Peyer's patch (tissue), 4 donors: ENCODE measurements around the gene MDFIC. TPM values are rescaled to one million over a fixed set of nuclear protein-coding genes. Genes with fewer than 3 reads are reported as not detected.

Experiments
- DNase-seq, 3 donors: peaks; one replicate each; pipeline ENCODE4 v3.0.0-alpha.2; 2017 to 2019
- H3K27ac ChIP-seq, 4 donors: fragments of 200-600 bp; sonication (generic); one replicate each; pipeline ENCODE4 v1.5.1; 2016 to 2019
- H3K27me3 ChIP-seq, 2 donors: fragments of 200-600 bp; sonication (generic); one replicate each; pipeline ENCODE4 v1.5.1; 2019
- H3K36me3 ChIP-seq, 3 donors: fragments of 200-600 bp; sonication (generic); one replicate each; pipeline ENCODE4 v1.5.1; 2016 to 2019
- H3K4me1 ChIP-seq, 4 donors: fragments of 200-600 bp; sonication (generic); one replicate each; pipeline ENCODE4 v1.5.1; 2016 to 2019
- H3K4me3 ChIP-seq, 4 donors: fragments of 200-600 bp; sonication (generic); 1 replicate in 3 of 4; 2 replicates in 1 of 4; pipeline ENCODE4 v1.5.1; 2016 to 2019; ENCODE audit warnings: mild to moderate bottlenecking in 1 of 4
- H3K9me3 ChIP-seq, 4 donors: fragments of 200-600 bp; sonication (generic); one replicate each; pipeline ENCODE4 v1.5.1; 2016 to 2019; ENCODE audit warnings: mild to moderate bottlenecking in 1 of 4
- POLR2A ChIP-seq, 2 donors: fragments of 450-650 bp; IDR thresholded peaks; one replicate each; pipeline ENCODE4 v1.5.1; 2017; ENCODE audit warnings: antibody characterized with exemption in 2 of 2, mild to moderate bottlenecking in 2 of 2, moderate library complexity in 2 of 2
- total RNA-seq, 4 donors: library from RNA; depleted of rRNA; stranded (reverse); fragments of >200 nt; gene quantifications; one replicate each; pipeline ENCODE4 v1.1.0, GENCODE V29; 2016
- TF ChIP-seq, protein P1 (sequence below), 6 experiments: fragments of 450-650 bp in 4 of 6; fragments of 200-600 bp in 2 of 6; sonication (generic) in 1 of 6; IDR thresholded peaks; one replicate each; pipeline ENCODE4 v1.5.1; 2017 to 2019; ENCODE audit warnings: antibody characterized with exemption in 6 of 6, mild to moderate bottlenecking in 3 of 6, moderate library complexity in 1 of 6

MDFIC gene
- total RNA-seq, 4 donors from 2014 or later, result 4.3 to 36.3 (median 9.0) TPM

- Histone ChIP-seq H3K4me3 (no peak overlapping the region), H3K27ac (no peak overlapping the region), H3K36me3 (no peaks in the 10 kb centered on the region), H3K9me3 (no peaks in the 10 kb centered on the region), H3K27me3 (no peaks in the 10 kb centered on the region), H3K4me1 (peaks cover 0 to 7% (median 2%) of the 10 kb centered on the region in 4 donors)
- DNase-seq, result no peak
- TF ChIP-seq, protein P1, sequence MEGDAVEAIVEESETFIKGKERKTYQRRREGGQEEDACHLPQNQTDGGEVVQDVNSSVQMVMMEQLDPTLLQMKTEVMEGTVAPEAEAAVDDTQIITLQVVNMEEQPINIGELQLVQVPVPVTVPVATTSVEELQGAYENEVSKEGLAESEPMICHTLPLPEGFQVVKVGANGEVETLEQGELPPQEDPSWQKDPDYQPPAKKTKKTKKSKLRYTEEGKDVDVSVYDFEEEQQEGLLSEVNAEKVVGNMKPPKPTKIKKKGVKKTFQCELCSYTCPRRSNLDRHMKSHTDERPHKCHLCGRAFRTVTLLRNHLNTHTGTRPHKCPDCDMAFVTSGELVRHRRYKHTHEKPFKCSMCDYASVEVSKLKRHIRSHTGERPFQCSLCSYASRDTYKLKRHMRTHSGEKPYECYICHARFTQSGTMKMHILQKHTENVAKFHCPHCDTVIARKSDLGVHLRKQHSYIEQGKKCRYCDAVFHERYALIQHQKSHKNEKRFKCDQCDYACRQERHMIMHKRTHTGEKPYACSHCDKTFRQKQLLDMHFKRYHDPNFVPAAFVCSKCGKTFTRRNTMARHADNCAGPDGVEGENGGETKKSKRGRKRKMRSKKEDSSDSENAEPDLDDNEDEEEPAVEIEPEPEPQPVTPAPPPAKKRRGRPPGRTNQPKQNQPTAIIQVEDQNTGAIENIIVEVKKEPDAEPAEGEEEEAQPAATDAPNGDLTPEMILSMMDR (IDR thresholded peaks at IDR 0.05), result no peak
- no peak for TF ChIP-seq POLR2A (IDR thresholded peaks at IDR 0.05)
These were observed 92.0 kb downstream of the MDFIC start for GRCh38 chr7:115013886-115014285.

GRCh38 chr7:115014794-115015193, 92.9 kb downstream of the MDFIC start:
- Histone ChIP-seq H3K4me3 (no peak overlapping the region), H3K27me3 (no peaks in the 10 kb centered on the region), H3K36me3 (no peaks in the 10 kb centered on the region), H3K27ac (peak overlapping the region in 1 of 4 donors; percentile 11), H3K4me1 (no peaks in the 10 kb centered on the region), H3K9me3 (no peaks in the 10 kb centered on the region)
- TF ChIP-seq, protein P1 (IDR thresholded peaks at IDR 0.05), result no peak
- no peak for TF ChIP-seq POLR2A (IDR thresholded peaks at IDR 0.05)
- DNase-seq, result no peak

- no peaks in the 10 kb centered on the region for H3K4me1 ChIP-seq
- no peaks in the 10 kb centered on the region for H3K9me3 ChIP-seq
- TF ChIP-seq, protein P1 (IDR thresholded peaks at IDR 0.05), result no peak
- TF ChIP-seq POLR2A (IDR thresholded peaks at IDR 0.05), result no peak
- H3K4me3 ChIP-seq, result no peak overlapping the region
- no peaks in the 10 kb centered on the region for H3K36me3 ChIP-seq
- H3K27me3 ChIP-seq, result no peaks in the 10 kb centered on the region
- H3K27ac ChIP-seq, result peak overlapping the region in 1 of 4 donors; percentile 11
- peak in 1 of 3 donors; percentile 47 for DNase-seq
These were observed 93.7 kb downstream of the MDFIC start for GRCh38 chr7:115015619-115016018.

- Histone ChIP-seq H3K27me3 (no peaks in the 10 kb centered on the region), H3K36me3 (no peaks in the 10 kb centered on the region), H3K4me1 (no peaks in the 10 kb centered on the region), H3K27ac (no peak overlapping the region), H3K4me3 (no peak overlapping the region), H3K9me3 (no peaks in the 10 kb centered on the region)
- TF ChIP-seq, protein P1 (IDR thresholded peaks at IDR 0.05), result no peak
- TF ChIP-seq POLR2A (IDR thresholded peaks at IDR 0.05), result no peak
- no peak for DNase-seq
These were observed 98.2 kb downstream of the MDFIC start for GRCh38 chr7:115019882-115020605.

DNA sequence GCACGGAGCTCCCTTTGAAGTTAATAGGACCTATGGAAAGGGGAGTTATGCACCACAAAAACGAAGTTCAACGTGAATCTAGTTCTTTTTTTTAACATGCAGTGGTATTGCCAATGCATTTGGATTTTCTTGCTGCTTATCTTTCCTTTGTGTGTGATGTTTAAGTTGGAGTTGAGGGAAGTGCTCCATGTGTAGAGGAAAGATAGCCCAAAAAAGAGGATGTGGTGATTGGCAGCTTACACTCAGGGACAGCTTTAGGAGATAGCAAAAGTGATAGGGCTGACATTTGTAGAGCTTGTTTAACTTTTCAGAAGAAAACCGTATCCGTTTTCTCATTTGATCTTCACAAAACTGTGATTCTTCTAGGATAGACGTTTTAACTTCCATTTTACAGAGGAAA, 101.3 kb downstream of the MDFIC start:
- H3K36me3 ChIP-seq, result no peaks in the 10 kb centered on the region
- H3K9me3 ChIP-seq, result no peaks in the 10 kb centered on the region
- H3K4me3 ChIP-seq, result no peak overlapping the region
- H3K4me1 ChIP-seq, result no peaks in the 10 kb centered on the region
- no peak for DNase-seq
- no peaks in the 10 kb centered on the region for H3K27me3 ChIP-seq
- TF ChIP-seq, protein P1 (IDR thresholded peaks at IDR 0.05), result no peak
- TF ChIP-seq POLR2A (IDR thresholded peaks at IDR 0.05), result no peak
- H3K27ac ChIP-seq, result no peak overlapping the region
